K562 (cell line): Measurements from ENCODE around the gene SNAI1. TPM values are rescaled to one million over a fixed set of nuclear protein-coding genes. Genes with fewer than 3 reads are reported as not detected.

Experiments
- ATAC-seq: fragments of 200-7000 bp; cut with Tn5 transposase; 3 replicates; pipeline ENCODE4 v1.9.1; 2020; ENCODE audit warnings: moderate library complexity
- BruUV-seq: library from RNA; stranded (reverse); fragments of 400-500 nt; replicated peaks from 2 replicates; lab custom pipeline; 2021; lab: Mats Ljungman, UMichigan
- CTCF ChIA-PET: fragments of 300-600 bp; formaldehyde crosslinking; extraction: SDS; loops from one replicate; lab custom pipeline; 2021; ENCODE audit warnings: low intra/inter-chr PET ratio; lab: Yijun Ruan, JAX
- POLR2A ChIA-PET: fragments of 300-600, 350-650 bp; sonication (Branson Sonifier 250); formaldehyde crosslinking; extraction: SDS; loops from one replicate; lab custom pipeline; 2021; ENCODE audit warnings: antibody characterized with exemption, inconsistent platforms; lab: Yijun Ruan, JAX
- DNase-seq, 4 experiments: peaks; one replicate each; pipeline versions ENCODE4 v3.0.0 to v3.0.0-alpha.2; 2011 to 2018; ENCODE audit warnings: low spot score in 3 of 4, mixed read lengths in 3 of 4; ENCODE audit errors: extremely low read depth in 1 of 4
- FAIRE-seq: peaks from 2 replicates; lab custom pipeline; 2011; peaks lifted over from hg19 to GRCh38; lab: Jason Lieb, UNC
- H2AFZ ChIP-seq: 2 replicates; pipeline ENCODE4 v1.6.0; 2011; ENCODE audit warnings: low read depth, low read length, control low read depth, inconsistent platforms
- H3K27ac ChIP-seq: fragments of 200-600 bp; 3 replicates; pipeline ENCODE4 v1.8.0; 2011; ENCODE audit warnings: low read depth, mild to moderate bottlenecking, control low read depth, inconsistent platforms, low read length, moderate library complexity, mixed read lengths; ENCODE audit errors: extremely low read depth
- H3K27me3 ChIP-seq, 2 experiments: fragments of 300-600 bp in 1 of 2; 2 replicates in 1 of 2; 3 replicates in 1 of 2; pipeline versions ENCODE4 v1.6.0 to v1.8.0; 2011; ENCODE audit warnings: inconsistent platforms in 2 of 2, low read length in 2 of 2, mild to moderate bottlenecking in 1 of 2, mixed read lengths in 1 of 2, moderate library complexity in 1 of 2; ENCODE audit not compliant: control insufficient read depth in 2 of 2, insufficient read depth in 2 of 2
- H3K36me3 ChIP-seq: fragments of 300-600 bp; 3 replicates; pipeline ENCODE4 v1.8.0; 2011; ENCODE audit warnings: mild to moderate bottlenecking, low read length, inconsistent platforms; ENCODE audit not compliant: control insufficient read depth, insufficient read depth
- H3K4me1 ChIP-seq, 2 experiments: fragments of 200-600 bp in 1 of 2; replicated peaks in 1 of 2; 2 replicates in 1 of 2; 3 replicates in 1 of 2; pipeline versions ENCODE4 v1.5.1 to v1.8.0; 2011; ENCODE audit warnings: inconsistent platforms in 2 of 2, low read length in 2 of 2, mild to moderate bottlenecking in 1 of 2, mixed read lengths in 1 of 2, moderate library complexity in 1 of 2; ENCODE audit not compliant: control insufficient read depth in 2 of 2, insufficient read depth in 2 of 2
- H3K4me2 ChIP-seq: 2 replicates; pipeline ENCODE4 v1.6.1; 2011; ENCODE audit warnings: low read length, control low read depth, inconsistent platforms, mixed read lengths; ENCODE audit not compliant: insufficient read depth
- H3K4me3 ChIP-seq: fragments of 200-600 bp; sonication (generic), shearing (Covaris generic); 2 replicates; pipeline ENCODE4 v1.5.1; 2016; ENCODE audit warnings: control low read depth, inconsistent platforms
- H3K79me2 ChIP-seq: fragments of 200-600 bp; 3 replicates; pipeline ENCODE4 v1.8.0; 2011; ENCODE audit warnings: low read length, inconsistent platforms; ENCODE audit not compliant: control insufficient read depth, insufficient read depth
- H3K9ac ChIP-seq, 2 experiments: 2 replicates each; pipeline versions ENCODE4 v1.6.0 to v1.6.1; 2011; ENCODE audit warnings: low read depth in 2 of 2, low read length in 2 of 2, control low read depth in 1 of 2, inconsistent platforms in 1 of 2, mild to moderate bottlenecking in 1 of 2, mixed read lengths in 1 of 2; ENCODE audit not compliant: insufficient read depth in 1 of 2
- H3K9me1 ChIP-seq: one replicate; pipeline ENCODE4 v1.6.0; 2011; ENCODE audit warnings: inconsistent platforms, mild to moderate bottlenecking, low read length, moderate library complexity; ENCODE audit not compliant: control insufficient read depth, insufficient read depth
- H3K9me3 ChIP-seq: replicated peaks from 2 replicates; pipeline ENCODE4 v1.5.1; 2011; ENCODE audit warnings: low read depth, low read length, inconsistent platforms; ENCODE audit not compliant: control insufficient read depth, insufficient read depth
- H4K20me1 ChIP-seq: replicated peaks from 2 replicates; pipeline ENCODE4 v1.6.1; 2011; ENCODE audit warnings: low read length, inconsistent platforms, mixed read lengths; ENCODE audit not compliant: control insufficient read depth, insufficient read depth
- KDM1A ChIP-seq, 2 experiments: fragments of 450-650 bp; IDR thresholded peaks; 2 replicates each; pipeline ENCODE4 v1.6.1; 2016; ENCODE audit warnings: mild to moderate bottlenecking in 2 of 2
- KLF1 ChIP-seq: fragments of 450-650 bp; IDR thresholded peaks from 2 replicates; pipeline ENCODE4 v1.6.1; 2016; ENCODE audit warnings: missing genetic modification characterization, missing compliant biosample characterization
- RBBP5 ChIP-seq: fragments of 200-600 bp; sonication (generic); IDR thresholded peaks from 2 replicates; pipeline ENCODE4 v1.6.1; 2012; ENCODE audit warnings: borderline replicate concordance, mild to moderate bottlenecking, low read length, control low read depth, inconsistent platforms; ENCODE audit not compliant: insufficient read depth, poor library complexity, severe bottlenecking
- WGBS: fragments of 100-300 bp; shearing (Covaris generic); methylation state at CpG from one replicate; pipeline ENCODE4 v1.1.6; 2016; ENCODE audit warnings: low coverage, mixed read lengths; ENCODE audit not compliant: insufficient coverage; ENCODE audit errors: missing lambda C conversion rate; 5-methylcytosine and 5-hydroxymethylcytosine counted together
- in situ Hi-C: fragments of 300-500 bp; cut with MboI; formaldehyde crosslinking; loops from 4 replicates; pipeline ENCODE4 v1.15.0; 2018; ENCODE audit warnings: inconsistent platforms, mixed read lengths
- intact Hi-C: fragments of 100-400 bp; cut with micrococcal nuclease; formaldehyde crosslinking; loops from 2 replicates; pipeline ENCODE4 v1.14.2; 2022
- polyA plus RNA-seq, 8 experiments: library from polyadenylated mRNA; depleted of rRNA in 4 of 8; stranded (reverse) in 5 of 8; unstranded in 3 of 8; fragments of >200 nt; fragmentation: Nextera tagmentation in 2 of 8; fragmentation: Illumina TruSeq in 1 of 8; extraction: Ambion mirVana in 2 of 8; extraction: Trizol in 1 of 8; gene quantifications; 2 replicates each; pipeline versions ENCODE4 v1.2.1 to v1.2.3, GENCODE V29; 2011 to 2014; ENCODE audit warnings: inconsistent platforms in 1 of 8, missing spikeins in 1 of 8
- total RNA-seq, 7 experiments: library from RNA; depleted of rRNA in 6 of 7; stranded (reverse); fragments of >200 nt in 6 of 7; fragmentation: Illumina TruSeq in 2 of 7; extraction: Trizol in 2 of 7; gene quantifications; 2 replicates each; pipeline versions ENCODE4 v1.2.1 to v1.2.3, GENCODE V29; 2011 to 2021; ENCODE audit warnings: low replicate concordance in 1 of 7
- TF ChIP-seq, protein P1 (sequence below): fragments of 450-650 bp; IDR thresholded peaks from 2 replicates; pipeline ENCODE4 v1.6.1; 2016; ENCODE audit warnings: borderline replicate concordance
- TF ChIP-seq, protein P2 (sequence below): sonication (generic); formaldehyde crosslinking; IDR thresholded peaks from 2 replicates; pipeline ENCODE4 v1.9.0; 2022; ENCODE audit warnings: mild to moderate bottlenecking, missing genetic modification reagents

Gene SNAI1
- total and polyA plus RNA-seq, 9 of the 15 experiments (the other 6 are each of a cell fraction or from before 2014, with no cell fraction given): 0.32 to 11.6 (median 2.0) TPM

DNA sequence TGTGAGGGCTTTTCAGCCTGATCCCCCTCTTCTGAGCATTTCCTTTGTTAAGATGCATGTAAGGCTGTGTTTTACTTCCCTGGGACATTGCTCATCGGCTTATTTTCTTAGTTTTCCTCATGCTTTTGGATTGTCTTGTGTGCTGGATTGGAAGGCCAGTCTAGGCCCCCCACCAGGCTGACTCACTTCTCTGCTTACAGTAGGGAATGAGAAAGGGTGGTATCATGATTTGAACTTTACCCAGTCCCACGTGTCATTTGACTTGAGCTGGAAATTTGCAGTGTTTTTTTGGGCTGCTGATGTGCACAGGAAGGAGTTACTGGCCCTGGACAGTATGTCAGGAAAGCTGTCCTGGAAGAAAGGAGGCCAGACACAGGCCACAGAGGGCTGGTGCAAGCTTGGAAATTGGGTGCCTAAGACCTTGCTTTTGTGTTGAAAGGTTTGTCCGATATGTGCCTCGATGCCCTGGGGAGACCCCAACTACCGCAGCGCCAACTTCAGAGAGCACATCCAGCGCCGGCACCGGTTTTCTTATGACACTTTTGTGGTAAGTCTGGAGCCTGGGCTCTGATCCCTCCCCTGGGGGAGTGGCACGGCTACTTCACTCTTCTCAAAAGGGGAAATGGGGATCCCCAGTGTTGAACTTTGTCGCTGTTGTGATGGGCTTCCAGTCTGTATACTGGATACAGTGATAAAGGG lies 33.8 kb upstream of the SNAI1 start:
- TF ChIP-seq KLF1 (tag) (no peak), KDM1A (IDR thresholded peaks at IDR 0.05) (no peak), RBBP5 (no peak)
- TF ChIP-seq, protein P1, sequence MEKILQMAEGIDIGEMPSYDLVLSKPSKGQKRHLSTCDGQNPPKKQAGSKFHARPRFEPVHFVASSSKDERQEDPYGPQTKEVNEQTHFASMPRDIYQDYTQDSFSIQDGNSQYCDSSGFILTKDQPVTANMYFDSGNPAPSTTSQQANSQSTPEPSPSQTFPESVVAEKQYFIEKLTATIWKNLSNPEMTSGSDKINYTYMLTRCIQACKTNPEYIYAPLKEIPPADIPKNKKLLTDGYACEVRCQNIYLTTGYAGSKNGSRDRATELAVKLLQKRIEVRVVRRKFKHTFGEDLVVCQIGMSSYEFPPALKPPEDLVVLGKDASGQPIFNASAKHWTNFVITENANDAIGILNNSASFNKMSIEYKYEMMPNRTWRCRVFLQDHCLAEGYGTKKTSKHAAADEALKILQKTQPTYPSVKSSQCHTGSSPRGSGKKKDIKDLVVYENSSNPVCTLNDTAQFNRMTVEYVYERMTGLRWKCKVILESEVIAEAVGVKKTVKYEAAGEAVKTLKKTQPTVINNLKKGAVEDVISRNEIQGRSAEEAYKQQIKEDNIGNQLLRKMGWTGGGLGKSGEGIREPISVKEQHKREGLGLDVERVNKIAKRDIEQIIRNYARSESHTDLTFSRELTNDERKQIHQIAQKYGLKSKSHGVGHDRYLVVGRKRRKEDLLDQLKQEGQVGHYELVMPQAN: no peak
- TF ChIP-seq, protein P2, sequence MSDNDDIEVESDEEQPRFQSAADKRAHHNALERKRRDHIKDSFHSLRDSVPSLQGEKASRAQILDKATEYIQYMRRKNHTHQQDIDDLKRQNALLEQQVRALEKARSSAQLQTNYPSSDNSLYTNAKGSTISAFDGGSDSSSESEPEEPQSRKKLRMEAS (CRISPR knock-in tag): no peak
- 90% methylated on average over 10 of the region's 11 CpGs for WGBS
- H3K4me2 ChIP-seq: no peak overlapping the region
- POLR2A ChIA-PET: interaction anchor here (1.6 kb wide), 1 partner anchor 11 kb away, joined by 4 read pairs; no protein-coding TSS in a partner anchor
- intact Hi-C loops: no loop called here
- no peaks in the 10 kb centered on the region for H3K27me3 ChIP-seq
- no peaks in the 10 kb centered on the region for H3K4me1 ChIP-seq
- H3K9me1 ChIP-seq: no peaks in the 10 kb centered on the region
- H3K79me2 ChIP-seq: peaks cover 12% of the 10 kb centered on the region; the same call in 2 of the 3 replicates
- FAIRE-seq: no peak
- 0 out of 4 replicates have a peak overlapping the region, but pooled peaks of 1 of the 2 experiments have one; percentile 13 for H3K9ac ChIP-seq
- CTCF ChIA-PET: no interaction called here
- no peaks in the 10 kb centered on the region; the same call in 1 of the 2 replicates for H4K20me1 ChIP-seq
- peaks cover 93% of the 10 kb centered on the region for H3K36me3 ChIP-seq
- H3K9me3 ChIP-seq: no peaks in the 10 kb centered on the region
- ATAC-seq: no peak
- no peak overlapping the region for H3K4me3 ChIP-seq
- H3K27ac ChIP-seq: no peak overlapping the region
- no TSS peak for BruUV-seq
- no peak for DNase-seq
- H2AFZ ChIP-seq: no peak overlapping the region
- in situ Hi-C loops: no loop called here
